ENCODE data around the gene ZMIZ1.

Gene ZMIZ1

GRCh38 chr10:79166741-79167140 is 98.0 kb downstream of the ZMIZ1 start:
- Histone ChIP-seq H3K36me3 (ENCODE audit: insufficient read depth) (no peaks in the 10 kb centered on the region), H3K27ac (no peak overlapping the region), H3K79me2 (ENCODE audit: insufficient read depth, low read depth) (no peaks in the 10 kb centered on the region), H2AFZ (ENCODE audit: low read depth) (no peak overlapping the region), H3K4me1 (ENCODE audit: low read depth, poor library complexity, severe bottlenecking) (no peaks in the 10 kb centered on the region), H4K20me1 (ENCODE audit: insufficient read depth) (no peaks in the 10 kb centered on the region), H3K9ac (no peak overlapping the region), H3K4me3 (IDR thresholded peaks at IDR 0.05; ENCODE audit: insufficient read depth, low read depth, low read length) (no peak overlapping the region), H3K4me2 (no peak overlapping the region), H3K27me3 (ENCODE audit: insufficient read depth, low read depth) (no peaks in the 10 kb centered on the region)
- TF ChIP-seq CTCF (conservative IDR thresholded peaks at IDR 0.05; ENCODE audit: low read depth, low read length): no peak

GRCh38 chr10:79167537-79167936 is 98.8 kb downstream of the ZMIZ1 start:
- no peaks in the 10 kb centered on the region for H4K20me1 ChIP-seq (ENCODE audit: insufficient read depth)
- H3K79me2 ChIP-seq (ENCODE audit: insufficient read depth, low read depth): no peaks in the 10 kb centered on the region
- no peak overlapping the region for H3K27ac ChIP-seq
- no peaks in the 10 kb centered on the region for H3K27me3 ChIP-seq (ENCODE audit: insufficient read depth, low read depth)
- H3K4me3 ChIP-seq (IDR thresholded peaks at IDR 0.05; ENCODE audit: insufficient read depth, low read depth, low read length): no peak overlapping the region
- no peaks in the 10 kb centered on the region for H3K4me1 ChIP-seq (ENCODE audit: low read depth, poor library complexity, severe bottlenecking)
- TF ChIP-seq CTCF (conservative IDR thresholded peaks at IDR 0.05; ENCODE audit: low read depth, low read length): no peak
- no peaks in the 10 kb centered on the region for H3K36me3 ChIP-seq (ENCODE audit: insufficient read depth)
- no peak overlapping the region for H2AFZ ChIP-seq (ENCODE audit: low read depth)
- no peak overlapping the region for H3K9ac ChIP-seq
- no peak overlapping the region for H3K4me2 ChIP-seq

- Histone ChIP-seq H3K27ac (no peak overlapping the region), H3K4me3 (IDR thresholded peaks at IDR 0.05; ENCODE audit: insufficient read depth, low read depth, low read length) (no peak overlapping the region), H3K4me2 (no peak overlapping the region), H3K9ac (no peak overlapping the region), H4K20me1 (ENCODE audit: insufficient read depth) (no peaks in the 10 kb centered on the region), H2AFZ (ENCODE audit: low read depth) (no peak overlapping the region), H3K27me3 (ENCODE audit: insufficient read depth, low read depth) (no peaks in the 10 kb centered on the region), H3K4me1 (ENCODE audit: low read depth, poor library complexity, severe bottlenecking) (no peaks in the 10 kb centered on the region), H3K79me2 (ENCODE audit: insufficient read depth, low read depth) (no peaks in the 10 kb centered on the region), H3K36me3 (ENCODE audit: insufficient read depth) (no peaks in the 10 kb centered on the region)
- TF ChIP-seq CTCF (conservative IDR thresholded peaks at IDR 0.05; ENCODE audit: low read depth, low read length): no peak
These were observed 99.4 kb downstream of the ZMIZ1 start for GRCh38 chr10:79168210-79168609.

- no peaks in the 10 kb centered on the region for H3K79me2 ChIP-seq (ENCODE audit: insufficient read depth, low read depth)
- no peaks in the 10 kb centered on the region for H3K27me3 ChIP-seq (ENCODE audit: insufficient read depth, low read depth)
- H2AFZ ChIP-seq (ENCODE audit: low read depth): no peak overlapping the region
- no peak overlapping the region for H3K4me3 ChIP-seq (IDR thresholded peaks at IDR 0.05; ENCODE audit: insufficient read depth, low read depth, low read length)
- H3K4me1 ChIP-seq (ENCODE audit: low read depth, poor library complexity, severe bottlenecking): no peaks in the 10 kb centered on the region
- no peaks in the 10 kb centered on the region for H3K36me3 ChIP-seq (ENCODE audit: insufficient read depth)
- H3K4me2 ChIP-seq: no peak overlapping the region
- H3K9ac ChIP-seq: no peak overlapping the region
- H4K20me1 ChIP-seq (ENCODE audit: insufficient read depth): no peaks in the 10 kb centered on the region
- no peak for TF ChIP-seq CTCF (conservative IDR thresholded peaks at IDR 0.05; ENCODE audit: low read depth, low read length)
- no peak overlapping the region for H3K27ac ChIP-seq
These were observed 101.5 kb downstream of the ZMIZ1 start for GRCh38 chr10:79170226-79170752.

All from KMS-11 (cell line).